Measurements from ENCODE around the gene ATP5ME.

The ATP5ME gene

GRCh38 chr4:704971-705277 is 30.8 kb upstream of the ATP5ME start:
- Histone ChIP-seq H3F3A (ENCODE audit: insufficient read depth) (peaks cover 17% of the 10 kb centered on the region; the same call in 1 of the 2 replicates), H3K4me2 (ENCODE audit: low read depth, low read length, poor library complexity, severe bottlenecking) (peak overlapping the region; percentile 71), H2AFZ (ENCODE audit: low read depth, low read length, severe bottlenecking) (peak overlapping the region; percentile 75)

DNA sequence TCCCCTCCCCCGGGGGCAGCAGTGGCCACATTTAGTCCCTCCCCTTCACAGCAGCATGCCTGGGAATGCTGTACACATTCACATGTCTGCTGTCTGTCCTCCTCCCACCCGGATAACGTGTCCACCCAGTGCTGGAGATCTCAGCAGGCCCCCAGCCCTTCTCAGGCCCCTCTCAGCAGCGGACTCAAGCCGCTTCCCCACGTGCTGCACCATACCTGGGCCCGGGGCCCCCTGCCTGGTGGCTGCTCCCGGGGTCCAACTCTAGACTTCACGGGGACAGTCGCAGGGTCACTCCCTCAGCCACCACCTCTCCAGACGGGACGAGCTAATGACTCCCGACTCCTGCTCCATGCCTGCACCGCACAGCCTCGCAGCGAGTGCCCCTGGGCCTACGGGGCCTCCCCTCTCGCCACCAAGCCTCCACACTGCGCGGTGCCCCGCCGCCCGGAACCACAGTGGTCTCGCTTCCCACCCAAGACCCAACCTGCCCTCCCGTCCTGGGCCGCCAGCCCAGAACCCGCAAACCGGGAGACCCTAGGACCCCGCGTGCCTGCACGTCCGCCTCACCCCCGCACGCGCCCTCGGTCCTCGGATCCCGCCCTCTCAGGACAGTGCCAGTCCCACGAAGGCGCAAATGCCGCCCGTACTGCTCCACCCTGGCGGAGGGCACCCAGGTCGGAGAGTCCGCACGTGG is 30.3 kb upstream of the ATP5ME start:
- Histone ChIP-seq H2AFZ (ENCODE audit: low read depth, low read length, severe bottlenecking) (no peak overlapping the region), H3F3A (ENCODE audit: insufficient read depth) (peaks cover 16% of the 10 kb centered on the region; the same call in 1 of the 2 replicates), H3K4me2 (ENCODE audit: low read depth, low read length, poor library complexity, severe bottlenecking) (no peak overlapping the region), H3K36me3 (ENCODE audit: low read length) (no peaks in the 10 kb centered on the region), H3K27me3 (ENCODE audit: low read length) (no peaks in the 10 kb centered on the region), H3K4me3 (ENCODE audit: insufficient read depth, low read length, poor library complexity, severe bottlenecking) (no peak overlapping the region), H3K27ac (ENCODE audit: low read depth, low read length) (no peak overlapping the region), H4K20me1 (ENCODE audit: low read depth, low read length) (no peaks in the 10 kb centered on the region; the same call in 1 of the 2 replicates), H3K79me2 (ENCODE audit: insufficient read depth, low read length) (peaks cover 35% of the 10 kb centered on the region), H3K9me3 (ENCODE audit: insufficient read depth, low read length) (no peaks in the 10 kb centered on the region), H3K9ac (ENCODE audit: low read length) (no peak overlapping the region), H3K9me2 (replicated peaks; ENCODE audit: insufficient read depth, low read length) (no peaks in the 10 kb centered on the region)
- TF ChIP-seq EZH2phosphoT487 (conservative IDR thresholded peaks at IDR 0.05; ENCODE audit: low read length): no peak
- TF ChIP-seq, protein P1, sequence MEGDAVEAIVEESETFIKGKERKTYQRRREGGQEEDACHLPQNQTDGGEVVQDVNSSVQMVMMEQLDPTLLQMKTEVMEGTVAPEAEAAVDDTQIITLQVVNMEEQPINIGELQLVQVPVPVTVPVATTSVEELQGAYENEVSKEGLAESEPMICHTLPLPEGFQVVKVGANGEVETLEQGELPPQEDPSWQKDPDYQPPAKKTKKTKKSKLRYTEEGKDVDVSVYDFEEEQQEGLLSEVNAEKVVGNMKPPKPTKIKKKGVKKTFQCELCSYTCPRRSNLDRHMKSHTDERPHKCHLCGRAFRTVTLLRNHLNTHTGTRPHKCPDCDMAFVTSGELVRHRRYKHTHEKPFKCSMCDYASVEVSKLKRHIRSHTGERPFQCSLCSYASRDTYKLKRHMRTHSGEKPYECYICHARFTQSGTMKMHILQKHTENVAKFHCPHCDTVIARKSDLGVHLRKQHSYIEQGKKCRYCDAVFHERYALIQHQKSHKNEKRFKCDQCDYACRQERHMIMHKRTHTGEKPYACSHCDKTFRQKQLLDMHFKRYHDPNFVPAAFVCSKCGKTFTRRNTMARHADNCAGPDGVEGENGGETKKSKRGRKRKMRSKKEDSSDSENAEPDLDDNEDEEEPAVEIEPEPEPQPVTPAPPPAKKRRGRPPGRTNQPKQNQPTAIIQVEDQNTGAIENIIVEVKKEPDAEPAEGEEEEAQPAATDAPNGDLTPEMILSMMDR (IDR thresholded peaks at IDR 0.05; ENCODE audit: insufficient read depth, low read length, poor library complexity, severe bottlenecking): no peak

More at GRCh38 chr4:704971-705277, 30.8 kb upstream of the ATP5ME start:
- H3K9me2 ChIP-seq (replicated peaks; ENCODE audit: insufficient read depth, low read length): no peaks in the 10 kb centered on the region
- no peak overlapping the region for H3K27ac ChIP-seq (ENCODE audit: low read depth, low read length)
- peaks cover 41% of the 10 kb centered on the region for H3K79me2 ChIP-seq (ENCODE audit: insufficient read depth, low read length)
- TF ChIP-seq, protein P1 (IDR thresholded peaks at IDR 0.05; ENCODE audit: insufficient read depth, low read length, poor library complexity, severe bottlenecking): no peak
- TF ChIP-seq EZH2phosphoT487 (conservative IDR thresholded peaks at IDR 0.05; ENCODE audit: low read length): no peak
- no peaks in the 10 kb centered on the region; the same call in 1 of the 2 replicates for H4K20me1 ChIP-seq (ENCODE audit: low read depth, low read length)
- no peaks in the 10 kb centered on the region for H3K36me3 ChIP-seq (ENCODE audit: low read length)
- H3K4me3 ChIP-seq (ENCODE audit: insufficient read depth, low read length, poor library complexity, severe bottlenecking): peak overlapping the region; percentile 47
- no peaks in the 10 kb centered on the region for H3K9me3 ChIP-seq (ENCODE audit: insufficient read depth, low read length)
- H3K9ac ChIP-seq (ENCODE audit: low read length): peak overlapping the region; percentile 43
- H3K27me3 ChIP-seq (ENCODE audit: low read length): no peaks in the 10 kb centered on the region

GRCh38 chr4:703336-704197 is 29.5 kb upstream of the ATP5ME start:
- no peak overlapping the region for H3K4me2 ChIP-seq (ENCODE audit: low read depth, low read length, poor library complexity, severe bottlenecking)
- H3K9ac ChIP-seq (ENCODE audit: low read length): no peak overlapping the region
- peaks cover 21% of the 10 kb centered on the region for H3F3A ChIP-seq (ENCODE audit: insufficient read depth)
- no peaks in the 10 kb centered on the region for H3K9me3 ChIP-seq (ENCODE audit: insufficient read depth, low read length)
- no peak overlapping the region for H3K27ac ChIP-seq (ENCODE audit: low read depth, low read length)
- no peaks in the 10 kb centered on the region for H4K20me1 ChIP-seq (ENCODE audit: low read depth, low read length)
- H3K36me3 ChIP-seq (ENCODE audit: low read length): no peaks in the 10 kb centered on the region
- no peak overlapping the region for H3K4me3 ChIP-seq (ENCODE audit: insufficient read depth, low read length, poor library complexity, severe bottlenecking)
- H3K79me2 ChIP-seq (ENCODE audit: insufficient read depth, low read length): peaks cover 27% of the 10 kb centered on the region
- no peak for TF ChIP-seq EZH2phosphoT487 (conservative IDR thresholded peaks at IDR 0.05; ENCODE audit: low read length)
- TF ChIP-seq, protein P1 (IDR thresholded peaks at IDR 0.05; ENCODE audit: insufficient read depth, low read length, poor library complexity, severe bottlenecking): no peak
- no peaks in the 10 kb centered on the region for H3K27me3 ChIP-seq (ENCODE audit: low read length)
- no peak overlapping the region for H2AFZ ChIP-seq (ENCODE audit: low read depth, low read length, severe bottlenecking)
- H3K9me2 ChIP-seq (replicated peaks; ENCODE audit: insufficient read depth, low read length): no peaks in the 10 kb centered on the region

Data from SU-DHL-6 (cell line).